ENCODE results near the gene TMEM134. TPM values are rescaled to one million over a fixed set of nuclear protein-coding genes. Genes with fewer than 3 reads are reported as not detected.
A peak's percentile ranks its signal among the peaks of the same experiment; 100 is the strongest.

TMEM134 gene
- total and polyA plus RNA-seq, 2 of the 4 experiments (the other 2 are of a cell fraction), result 12.5 to 55.0 TPM

DNA sequence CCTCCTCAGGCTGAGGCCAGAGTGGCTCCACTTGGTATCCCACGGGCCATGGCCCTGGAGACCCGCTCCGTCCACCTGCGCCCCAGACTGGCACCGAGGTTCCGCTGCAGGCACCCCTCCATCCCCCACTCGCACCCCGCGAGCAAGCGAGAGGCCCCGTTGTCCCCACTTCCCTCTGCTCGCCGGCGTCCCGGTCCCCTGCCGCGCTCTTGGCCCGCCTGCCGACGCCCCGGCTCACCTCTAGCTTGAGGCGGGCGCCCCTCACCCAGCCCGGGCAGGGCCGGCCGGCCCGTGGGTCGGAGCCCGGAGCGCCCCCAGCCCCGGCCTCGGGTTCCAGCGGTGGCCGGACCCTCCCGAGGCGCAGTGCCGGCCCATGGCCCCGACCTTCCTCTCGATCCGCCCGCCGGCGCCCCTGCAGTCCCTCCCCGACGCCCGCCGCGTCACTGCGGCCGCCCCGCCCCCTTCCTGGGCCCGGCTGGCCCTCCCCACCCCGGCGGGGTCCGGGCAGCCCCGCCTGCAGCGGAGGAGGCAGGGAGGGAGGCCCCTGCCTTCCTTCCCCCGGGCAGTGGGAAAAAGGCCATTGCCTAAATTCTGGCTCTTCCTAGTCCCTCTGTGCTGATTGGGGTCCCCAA is 36.0 kb upstream of the TMEM134 start, which contains the start of gene PITPNM1:
TSS of gene PITPNM1 (minus strand) at position 414 of the 632 bp plus-strand sequence. CDS start 1,183 bp downstream, outside the sequence.
- CTCF ChIA-PET, result no interaction called here
- Histone ChIP-seq H3K4me2 (ENCODE audit: low read depth, low read length) (peak within 1 kb of the TSS; percentile 94), H3K9me3 (ENCODE audit: control insufficient read depth, insufficient read depth, low read length) (no peaks in the 10 kb centered on the region), H3K36me3 (ENCODE audit: control insufficient read depth, insufficient read depth, low read length) (peaks cover 7% of the 10 kb centered on the region), H3K27ac (ENCODE audit: insufficient read depth, low read length) (peak within 1 kb of the TSS; percentile 65), H3K4ac (ENCODE audit: low read depth, low read length) (peak within 1 kb of the TSS; percentile 83), H2BK120ac (ENCODE audit: low read depth, low read length) (peak within 1 kb of the TSS; percentile 37), H3K23ac (ENCODE audit: low read depth, low read length) (peak within 1 kb of the TSS; percentile 89; the same call in 1 of the 2 replicates), H2AK9ac (replicated peaks; ENCODE audit: low read depth, low read length, poor library complexity) (peak within 1 kb of the TSS; percentile 89), H4K20me1 (ENCODE audit: insufficient read depth, low read length) (no peaks in the 10 kb centered on the region), H3K9ac (ENCODE audit: low read depth, low read length) (peak within 1 kb of the TSS; percentile 63), H2BK5ac (ENCODE audit: low read depth, low read length, poor library complexity, severe bottlenecking) (peak within 1 kb of the TSS; percentile 74), H4K8ac (ENCODE audit: low read depth in 2 of 2, low read length in 2 of 2) (peak within 1 kb of the TSS; percentile 63 to 91; a peak in 3 of 4 replicates), H4K5ac (ENCODE audit: low read depth, low read length) (peak within 1 kb of the TSS; percentile 46), H3K27me3 (ENCODE audit: control insufficient read depth, insufficient read depth, low read length) (no peaks in the 10 kb centered on the region), H3K18ac (ENCODE audit: low read depth, low read length) (no peak within 1 kb of the TSS; the same call in 1 of the 2 replicates), H3K56ac (ENCODE audit: extremely low read depth, insufficient read depth, low read length) (peak within 1 kb of the TSS; percentile 65; the same call in 1 of the 2 replicates), H2BK15ac (ENCODE audit: low read depth, low read length) (no peak within 1 kb of the TSS), H3K14ac (replicated peaks; ENCODE audit: low read depth, low read length) (peak within 1 kb of the TSS; percentile 25), H2BK20ac (ENCODE audit: low read depth, low read length) (no peak within 1 kb of the TSS; the same call in 1 of the 2 replicates), H3K4me3 (ENCODE audit: insufficient read depth, low read depth, low read length) (peak within 1 kb of the TSS; percentile 76), H2AK5ac (ENCODE audit: low read depth, low read length) (peak within 1 kb of the TSS; percentile 56), H3K9me1 (ENCODE audit: insufficient read depth, low read length) (peaks cover 4% of the 10 kb centered on the region), H3K4me1 (ENCODE audit: control insufficient read depth, insufficient read depth, low read length) (peaks cover 14% of the 10 kb centered on the region), H2AFZ (replicated peaks; ENCODE audit: low read length, poor library complexity) (peak within 1 kb of the TSS; percentile 90), H4K91ac (ENCODE audit: insufficient read depth, low read depth, low read length) (peak within 1 kb of the TSS; percentile 36), H3K79me1 (ENCODE audit: low read depth in 1 of 2, low read length in 2 of 2) (peaks cover 4 to 42% of the 10 kb centered on the region in 2 experiments; a peak in 3 of 4 replicates)
- no TSS peak for BruUV-seq (replicated peaks)
- TF ChIP-seq POLR2A (IDR thresholded peaks at IDR 0.05; ENCODE audit: low read depth, low read length) (peak; percentile 63), CHD1 (IDR thresholded peaks at IDR 0.05; ENCODE audit: low read depth, low read length) (no peak), BHLHE40 (IDR thresholded peaks at IDR 0.05; ENCODE audit: low read depth, low read length) (no peak), MAZ (IDR thresholded peaks at IDR 0.05; ENCODE audit: borderline replicate concordance, low read depth, low read length) (peak; percentile 72; the same call in 1 of the 2 replicates), RCOR1 (IDR thresholded peaks at IDR 0.05; ENCODE audit: insufficient replicate concordance, low read length) (no peak), SMC3 (IDR thresholded peaks at IDR 0.05; ENCODE audit: low read depth, low read length) (no peak), NFE2L2 (IDR thresholded peaks at IDR 0.05; ENCODE audit: low read depth, low read length) (no peak)
- TF ChIP-seq, protein P1, sequence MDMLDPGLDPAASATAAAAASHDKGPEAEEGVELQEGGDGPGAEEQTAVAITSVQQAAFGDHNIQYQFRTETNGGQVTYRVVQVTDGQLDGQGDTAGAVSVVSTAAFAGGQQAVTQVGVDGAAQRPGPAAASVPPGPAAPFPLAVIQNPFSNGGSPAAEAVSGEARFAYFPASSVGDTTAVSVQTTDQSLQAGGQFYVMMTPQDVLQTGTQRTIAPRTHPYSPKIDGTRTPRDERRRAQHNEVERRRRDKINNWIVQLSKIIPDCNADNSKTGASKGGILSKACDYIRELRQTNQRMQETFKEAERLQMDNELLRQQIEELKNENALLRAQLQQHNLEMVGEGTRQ (IDR thresholded peaks at IDR 0.05; ENCODE audit: low read depth, low read length), result no peak
- TF ChIP-seq, protein P2, sequence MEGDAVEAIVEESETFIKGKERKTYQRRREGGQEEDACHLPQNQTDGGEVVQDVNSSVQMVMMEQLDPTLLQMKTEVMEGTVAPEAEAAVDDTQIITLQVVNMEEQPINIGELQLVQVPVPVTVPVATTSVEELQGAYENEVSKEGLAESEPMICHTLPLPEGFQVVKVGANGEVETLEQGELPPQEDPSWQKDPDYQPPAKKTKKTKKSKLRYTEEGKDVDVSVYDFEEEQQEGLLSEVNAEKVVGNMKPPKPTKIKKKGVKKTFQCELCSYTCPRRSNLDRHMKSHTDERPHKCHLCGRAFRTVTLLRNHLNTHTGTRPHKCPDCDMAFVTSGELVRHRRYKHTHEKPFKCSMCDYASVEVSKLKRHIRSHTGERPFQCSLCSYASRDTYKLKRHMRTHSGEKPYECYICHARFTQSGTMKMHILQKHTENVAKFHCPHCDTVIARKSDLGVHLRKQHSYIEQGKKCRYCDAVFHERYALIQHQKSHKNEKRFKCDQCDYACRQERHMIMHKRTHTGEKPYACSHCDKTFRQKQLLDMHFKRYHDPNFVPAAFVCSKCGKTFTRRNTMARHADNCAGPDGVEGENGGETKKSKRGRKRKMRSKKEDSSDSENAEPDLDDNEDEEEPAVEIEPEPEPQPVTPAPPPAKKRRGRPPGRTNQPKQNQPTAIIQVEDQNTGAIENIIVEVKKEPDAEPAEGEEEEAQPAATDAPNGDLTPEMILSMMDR (conservative IDR thresholded peaks at IDR 0.05; ENCODE audit: low read depth, low read length), result no peak
- POLR2A ChIA-PET (ENCODE audit: unreplicated experiment), result no interaction called here
- peak; percentile 17 for ATAC-seq (ENCODE audit: low read depth)
- in situ Hi-C loops (cut with MboI; ENCODE audit: low sequenced_read_pairs), result no loop called here
- dilution Hi-C loops (cut with HindIII; ENCODE audit: low sequenced_read_pairs, unreplicated experiment), result no loop called here
- DNase-seq, result peak; percentile 24
- intact Hi-C loops (cut with micrococcal nuclease), result no loop called here
- WGBS, 2 experiments (ENCODE audit: extremely low coverage in 2 of 2, insufficient read length in 1 of 2), result 1% methylated on average over 25 of the region's 58 CpGs; no CpG with 5 or more reads in 1 of the 2 experiments

Data from IMR-90 (cell line).